Measurements from ENCODE around the gene CACNA1D. TPM values are rescaled to one million over a fixed set of nuclear protein-coding genes. Genes with fewer than 3 reads are reported as not detected.
"Not testable (repeated sequence)": the region's sequence is repeated elsewhere in the genome, so short reads cannot be mapped to it uniquely, and the experiment has no call there.

CACNA1D gene
- total and polyA plus RNA-seq, 8 donors = 5.3 to 22.8 (median 11.6) TPM

GRCh38 chr3:53657651-53658050, 163.2 kb downstream of the CACNA1D start:
- intact Hi-C loops (cut with DNase I) = no loop called here
- Histone ChIP-seq H3K4me1 (no peaks in the 10 kb centered on the region), H3K9me3 (no peaks in the 10 kb centered on the region), H3K27ac (no peak overlapping the region), H3K27me3 (no peaks in the 10 kb centered on the region), H3K36me3 (no peaks in the 10 kb centered on the region), H3K4me3 (no peak overlapping the region)
- 81 to 91% methylated on average over 1 of the region's 1 CpG for WGBS, 2 donors
- FAIRE-seq (no peak), DNase-seq (no peak), ATAC-seq (no peak)
- no peak for TF ChIP-seq CTCF (IDR thresholded peaks at IDR 0.05)

GRCh38 chr3:53658613-53659193, 164.3 kb downstream of the CACNA1D start:
- FAIRE-seq (no peak), DNase-seq (no peak), ATAC-seq (peak in 1 of 4 donors; percentile 22)
- no peaks in the 10 kb centered on the region for H3K27me3 ChIP-seq
- intact Hi-C loops (cut with DNase I) = no loop called here
- no peak overlapping the region for H3K27ac ChIP-seq
- H3K9me3 ChIP-seq = no peaks in the 10 kb centered on the region
- 22 to 23% methylated on average over 6 of the region's 6 CpGs for WGBS, 2 donors
- no peaks in the 10 kb centered on the region for H3K36me3 ChIP-seq
- no peaks in the 10 kb centered on the region for H3K4me1 ChIP-seq
- H3K4me3 ChIP-seq = no peak overlapping the region
- no peak for TF ChIP-seq CTCF (IDR thresholded peaks at IDR 0.05)

- no peaks in the 10 kb centered on the region for H3K36me3 ChIP-seq
- DNase-seq = no peak
- WGBS, 2 donors = 85 to 88% methylated on average over 7 of the region's 7 CpGs
- H3K27me3 ChIP-seq = no peaks in the 10 kb centered on the region
- no peaks in the 10 kb centered on the region for H3K4me1 ChIP-seq
- H3K4me3 ChIP-seq = no peak overlapping the region
- FAIRE-seq = no peak
- no peak for TF ChIP-seq CTCF (IDR thresholded peaks at IDR 0.05)
- H3K9me3 ChIP-seq = no peaks in the 10 kb centered on the region
- ATAC-seq = no peak
- H3K27ac ChIP-seq = no peak overlapping the region
- intact Hi-C loops (cut with DNase I) = no loop called here
Measured at GRCh38 chr3:53659996-53660395, 165.6 kb downstream of the CACNA1D start.

GRCh38 chr3:53661480-53661879, 167.1 kb downstream of the CACNA1D start:
- Histone ChIP-seq H3K4me1 (no peaks in the 10 kb centered on the region), H3K27me3 (no peaks in the 10 kb centered on the region), H3K36me3 (no peaks in the 10 kb centered on the region), H3K9me3 (no peaks in the 10 kb centered on the region), H3K4me3 (no peak overlapping the region), H3K27ac (no peak overlapping the region)
- FAIRE-seq (no peak), DNase-seq (no peak), ATAC-seq (no peak)
- WGBS, 2 donors = 63 to 69% methylated on average over 5 of the region's 5 CpGs
- no peak for TF ChIP-seq CTCF (IDR thresholded peaks at IDR 0.05)
- intact Hi-C loops (cut with DNase I) = no loop called here

GRCh38 chr3:53664812-53665211, 170.4 kb downstream of the CACNA1D start:
- H3K27ac ChIP-seq; H3K9me3 ChIP-seq; H3K4me1 ChIP-seq; intact Hi-C loops (cut with DNase I); DNase-seq; ATAC-seq; H3K27me3 ChIP-seq; FAIRE-seq; H3K4me3 ChIP-seq; H3K36me3 ChIP-seq: not testable (repeated sequence)
- WGBS, 2 donors = 60 to 72% methylated on average over 4 of the region's 4 CpGs
